ENCODE data around the gene CASKIN1. TPM values are rescaled to one million over a fixed set of nuclear protein-coding genes. Genes with fewer than 3 reads are reported as not detected.

CASKIN1 gene
- total RNA-seq, 2 donors from 2014 or later, result 0.11 to 0.15 TPM

GRCh38 chr16:2234813-2235170 is 38.4 kb upstream of the CASKIN1 start:
- no peak for ATAC-seq
- intact Hi-C loops (cut with DNase I, micrococcal nuclease), result no loop called here
- no peak for DNase-seq

- ATAC-seq, result no peak
- DNase-seq, result no peak
- intact Hi-C loops (cut with DNase I, micrococcal nuclease), result no loop called here
These were observed 37.7 kb upstream of the CASKIN1 start for GRCh38 chr16:2233872-2234812.

GRCh38 chr16:2233046-2233775 is 36.8 kb upstream of the CASKIN1 start:
- intact Hi-C loops (cut with DNase I, micrococcal nuclease), result no loop called here
- DNase-seq (no peak), ATAC-seq (no peak)

- intact Hi-C loops (cut with DNase I, micrococcal nuclease), result no loop called here
- ATAC-seq (no peak), DNase-seq (no peak)
These were observed 35.9 kb upstream of the CASKIN1 start for GRCh38 chr16:2232094-2232990.

GRCh38 chr16:2231016-2231931 is 34.9 kb upstream of the CASKIN1 start:
- DNase-seq, result no peak
- no peak for ATAC-seq
- intact Hi-C loops (cut with DNase I, micrococcal nuclease), result no loop called here

- DNase-seq (no peak), ATAC-seq (no peak)
- intact Hi-C loops (cut with DNase I, micrococcal nuclease), result no loop called here
These were observed 34.0 kb upstream of the CASKIN1 start for GRCh38 chr16:2230376-2230775.

GRCh38 chr16:2229632-2230250 is 33.3 kb upstream of the CASKIN1 start:
- no peak for ATAC-seq
- no peak for DNase-seq
- intact Hi-C loops (cut with DNase I, micrococcal nuclease), result no loop called here

GRCh38 chr16:2229091-2229490 is 32.7 kb upstream of the CASKIN1 start:
- DNase-seq (no peak), ATAC-seq (no peak)
- intact Hi-C loops (cut with DNase I, micrococcal nuclease), result no loop called here

- ATAC-seq (no peak), DNase-seq (no peak)
- intact Hi-C loops (cut with DNase I, micrococcal nuclease), result no loop called here
These were observed 31.9 kb upstream of the CASKIN1 start for GRCh38 chr16:2228161-2228824.

GRCh38 chr16:2226918-2227317 is 30.5 kb upstream of the CASKIN1 start:
- ATAC-seq, result no peak
- intact Hi-C loops (cut with DNase I, micrococcal nuclease), result no loop called here
- DNase-seq, result no peak

- ATAC-seq (no peak), DNase-seq (peak in 1 of 2 donors; percentile 36)
- intact Hi-C loops (cut with DNase I, micrococcal nuclease), result no loop called here
These were observed 29.9 kb upstream of the CASKIN1 start for GRCh38 chr16:2226245-2226793.

- peak; percentile 64 for ATAC-seq
- DNase-seq, result peak; percentile 70 to 82
- intact Hi-C loops (cut with DNase I, micrococcal nuclease), result no loop called here
These were observed 27.6 kb upstream of the CASKIN1 start for GRCh38 chr16:2223942-2224486.

GRCh38 chr16:2223221-2223941 is 27.0 kb upstream of the CASKIN1 start, which contains the start of gene E4F1:
E4F1 (plus strand) TSS chr16:2223591; CDS start chr16:2223614, 23 bp downstream.
- DNase-seq (peak; percentile 100), ATAC-seq (peak; percentile 91)
- intact Hi-C loops (cut with DNase I, micrococcal nuclease), result no loop called here

- DNase-seq (no peak), ATAC-seq (no peak)
- intact Hi-C loops (cut with DNase I, micrococcal nuclease), result no loop called here
These were observed 19.9 kb upstream of the CASKIN1 start for GRCh38 chr16:2216330-2216729.

- DNase-seq, result no peak
- intact Hi-C loops (cut with DNase I, micrococcal nuclease), result no loop called here
- no peak for ATAC-seq
These were observed 18.2 kb upstream of the CASKIN1 start, which contains the start of gene PGP for GRCh38 chr16:2214719-2214968. PGP (minus strand) TSS chr16:2214840; CDS start chr16:2214777, 63 bp downstream.

All from left colon (tissue), 2 donors.